GM18519 (cell line): ENCODE data around the gene GIMAP4.
"Not testable (repeated sequence)": the region's sequence is repeated elsewhere in the genome, so short reads cannot be mapped to it uniquely, and the experiment has no call there.

Experiments
- ATAC-seq: cut with Tn5 transposase; IDR thresholded peaks from one replicate; pipeline ENCODE4 v1.9.1; 2021; ENCODE audit warnings: mild to moderate bottlenecking, moderate library complexity; ENCODE audit not compliant: unreplicated experiment, low FRiP score

Gene GIMAP4

GRCh38 chr7:150567169-150567568 lies at the start of gene GIMAP4:
Gene GIMAP4 (plus strand): TSS chr7:150567390. CDS start chr7:150569902, 2,512 bp downstream.
- ATAC-seq, result no peak

GRCh38 chr7:150519310-150519709 lies 47.9 kb upstream of the GIMAP4 start:
- ATAC-seq, result no peak

- no peak for ATAC-seq
Measured at GRCh38 chr7:150520145-150520544, 47.0 kb upstream of the GIMAP4 start.

- ATAC-seq, result not testable (repeated sequence)
Measured at GRCh38 chr7:150522931-150523330, 44.3 kb upstream of the GIMAP4 start.

GRCh38 chr7:150524018-150524417 lies 43.2 kb upstream of the GIMAP4 start:
- no peak for ATAC-seq

- no peak for ATAC-seq
Measured at GRCh38 chr7:150531704-150532103, 35.5 kb upstream of the GIMAP4 start.

- no peak for ATAC-seq
Measured at GRCh38 chr7:150538259-150538658, 28.9 kb upstream of the GIMAP4 start.

- ATAC-seq, result no peak
Measured at GRCh38 chr7:150553163-150553562, 14.0 kb upstream of the GIMAP4 start.

GRCh38 chr7:150556521-150557138 lies 10.6 kb upstream of the GIMAP4 start:
- no peak for ATAC-seq

- ATAC-seq, result no peak
Measured at GRCh38 chr7:150560486-150560885, 6.7 kb upstream of the GIMAP4 start.

- no peak for ATAC-seq
Measured at GRCh38 chr7:150562919-150563318, 4.3 kb upstream of the GIMAP4 start.

- ATAC-seq, result no peak
Measured at GRCh38 chr7:150564006-150564405, 3.2 kb upstream of the GIMAP4 start.

GRCh38 chr7:150564566-150564965 lies 2.6 kb upstream of the GIMAP4 start:
- ATAC-seq, result no peak

- no peak for ATAC-seq
Measured at GRCh38 chr7:150565239-150565638, 2.0 kb upstream of the GIMAP4 start.

- ATAC-seq, result no peak
Measured at GRCh38 chr7:150566123-150566522, 1.1 kb upstream of the GIMAP4 start.

GRCh38 chr7:150566572-150566971 lies 618 bp upstream of the GIMAP4 start:
- ATAC-seq, result no peak

GRCh38 chr7:150567871-150568301 lies 696 bp downstream of the GIMAP4 start:
- no peak for ATAC-seq

- no peak for ATAC-seq
Measured at GRCh38 chr7:150568714-150569113, 1.5 kb downstream of the GIMAP4 start.

- ATAC-seq, result no peak
Measured at GRCh38 chr7:150569245-150569955, 2.2 kb downstream of the GIMAP4 start.

- no peak for ATAC-seq
Measured at GRCh38 chr7:150570556-150571465, 3.6 kb downstream of the GIMAP4 start.

GRCh38 chr7:150572496-150572895 lies 5.3 kb downstream of the GIMAP4 start:
- ATAC-seq, result no peak
